GM12878 (cell line): Measurements from ENCODE around the gene PEX11A. TPM values are rescaled to one million over a fixed set of nuclear protein-coding genes. Genes with fewer than 3 reads are reported as not detected.

Experiments
- ATAC-seq: fragments of 200-7000 bp; cut with Tn5 transposase; 3 replicates; pipeline ENCODE4 v1.9.1; 2020; ENCODE audit warnings: mild to moderate bottlenecking, moderate library complexity
- BruUV-seq: library from RNA; stranded (reverse); fragments of 400-500 nt; replicated peaks from 2 replicates; lab custom pipeline; 2021; lab: Mats Ljungman, UMichigan
- CTCF ChIA-PET: fragments of 300-600 bp; sonication (Branson Sonifier 250); formaldehyde crosslinking; extraction: SDS; loops from one replicate; lab custom pipeline; 2021; ENCODE audit warnings: inconsistent platforms; lab: Yijun Ruan, JAX
- POLR2A ChIA-PET: fragments of 350-600 bp; formaldehyde crosslinking; extraction: SDS; loops from one replicate; lab custom pipeline; 2021; ENCODE audit warnings: inconsistent platforms; lab: Charles Lee
- RAD21 ChIA-PET: fragments of 300-600 bp; sonication (Branson Sonifier 250); formaldehyde crosslinking; loops from one replicate; lab custom pipeline; 2023; ENCODE audit warnings: antibody characterized with exemption; ENCODE audit not compliant: unreplicated experiment; lab: Charles Lee
- SMC1A ChIA-PET: fragments of 300-600 bp; sonication (Branson Sonifier 250); formaldehyde crosslinking; loops from one replicate; lab custom pipeline; 2023; ENCODE audit not compliant: unreplicated experiment, uncharacterized antibody; lab: Charles Lee
- DNase-seq: peaks from one replicate; pipeline ENCODE4 v3.0.0-alpha.2; 2011; ENCODE audit warnings: low read depth, low spot score
- FAIRE-seq: peaks from 3 replicates; lab custom pipeline; 2011; peaks lifted over from hg19 to GRCh38; lab: Jason Lieb, UNC
- H2AFZ ChIP-seq: 2 replicates; pipeline ENCODE4 v1.6.0; 2011; ENCODE audit warnings: low read depth, low read length, control low read depth; ENCODE audit not compliant: control insufficient read depth
- H3K27ac ChIP-seq: 2 replicates; pipeline ENCODE4 v1.5.1; 2011; ENCODE audit warnings: control low read depth; ENCODE audit not compliant: control insufficient read depth, insufficient read depth
- H3K27me3 ChIP-seq, 2 experiments: replicated peaks in 1 of 2; 2 replicates each; pipeline versions ENCODE4 v1.6.0 to v1.6.1; 2011; ENCODE audit warnings: low read length in 1 of 2; ENCODE audit not compliant: control insufficient read depth in 2 of 2, insufficient read depth in 2 of 2
- H3K36me3 ChIP-seq, 2 experiments: 2 replicates each; pipeline ENCODE4 v1.5.1; 2011; ENCODE audit warnings: low read length in 1 of 2; ENCODE audit not compliant: control insufficient read depth in 2 of 2, insufficient read depth in 2 of 2
- H3K4me1 ChIP-seq: 2 replicates; pipeline ENCODE4 v1.6.1; 2011; ENCODE audit warnings: mild to moderate bottlenecking, low read length, moderate library complexity, mixed read lengths; ENCODE audit not compliant: control insufficient read depth, insufficient read depth
- H3K4me2 ChIP-seq: 2 replicates; pipeline ENCODE4 v1.6.0; 2011; ENCODE audit warnings: control low read depth; ENCODE audit not compliant: control insufficient read depth, insufficient read depth
- H3K4me3 ChIP-seq: fragments of 200-600 bp; sonication (generic); 2 replicates; pipeline ENCODE4 v1.5.1; 2016
- H3K79me2 ChIP-seq: 2 replicates; pipeline ENCODE4 v1.6.0; 2011; ENCODE audit warnings: low read length; ENCODE audit not compliant: control insufficient read depth, insufficient read depth
- H3K9ac ChIP-seq: 2 replicates; pipeline ENCODE4 v1.8.0; 2011; ENCODE audit warnings: low read length, control low read depth, mixed read lengths; ENCODE audit not compliant: control insufficient read depth, insufficient read depth
- H3K9me3 ChIP-seq: replicated peaks from 3 replicates; pipeline ENCODE4 v1.5.1; 2011; ENCODE audit warnings: mild to moderate bottlenecking, low read length; ENCODE audit not compliant: control insufficient read depth, insufficient read depth
- H4K20me1 ChIP-seq: 2 replicates; pipeline ENCODE4 v1.6.0; 2011; ENCODE audit not compliant: control insufficient read depth, insufficient read depth
- CBFB ChIP-seq: IDR thresholded peaks from 2 replicates; pipeline ENCODE4 v1.6.1; 2016; ENCODE audit warnings: antibody characterized with exemption, low read depth
- CBX3 ChIP-seq: fragments of 200-600 bp; sonication (generic); IDR thresholded peaks from 2 replicates; pipeline ENCODE4 v1.6.1; 2016; ENCODE audit warnings: low read depth, borderline replicate concordance
- CHD2 ChIP-seq: IDR thresholded peaks from 2 replicates; pipeline ENCODE4 v1.6.1; 2011; ENCODE audit warnings: low read depth, low read length, improper control_type of control experiment, borderline replicate concordance
- GABPA ChIP-seq: IDR thresholded peaks from 2 replicates; pipeline ENCODE4 v1.6.1; 2014; ENCODE audit warnings: antibody characterized with exemption, low read depth, mild to moderate bottlenecking, inconsistent platforms
- KAT2A ChIP-seq: conservative IDR thresholded peaks from 2 replicates; pipeline ENCODE4 v1.6.1; 2011; ENCODE audit warnings: low read depth, low read length; ENCODE audit not compliant: control insufficient read depth
- KLF5 ChIP-seq: fragments of 450-650 bp; IDR thresholded peaks from 2 replicates; pipeline ENCODE4 v1.6.1; 2014; ENCODE audit warnings: mild to moderate bottlenecking; ENCODE audit not compliant: partially characterized antibody
- LARP7 ChIP-seq: fragments of 450-650 bp; IDR thresholded peaks from 2 replicates; pipeline ENCODE4 v1.6.1; 2017; ENCODE audit warnings: mild to moderate bottlenecking
- NR2C1 ChIP-seq: fragments of 450-650 bp; IDR thresholded peaks from 2 replicates; pipeline ENCODE4 v1.6.1; 2017; ENCODE audit warnings: antibody characterized with exemption, mild to moderate bottlenecking, moderate library complexity
- SIX5 ChIP-seq: IDR thresholded peaks from 2 replicates; pipeline ENCODE4 v1.6.1; 2011; ENCODE audit warnings: mild to moderate bottlenecking, low read depth, low read length, moderate library complexity; ENCODE audit not compliant: severe bottlenecking
- SREBF2 ChIP-seq: IDR thresholded peaks from 2 replicates; pipeline ENCODE4 v1.6.1; 2012; ENCODE audit warnings: mild to moderate bottlenecking, low read length
- STAT1 ChIP-seq: fragments of 450-650 bp; conservative IDR thresholded peaks from 2 replicates; pipeline ENCODE4 v1.6.1; 2014; ENCODE audit warnings: antibody characterized with exemption, mild to moderate bottlenecking
- TCF3 ChIP-seq: IDR thresholded peaks from 2 replicates; pipeline ENCODE4 v1.6.1; 2012; ENCODE audit warnings: low read depth, mild to moderate bottlenecking, low read length, borderline replicate concordance; ENCODE audit not compliant: insufficient read depth
- ZZZ3 ChIP-seq: IDR thresholded peaks from 2 replicates; pipeline ENCODE4 v1.6.1; 2011; ENCODE audit warnings: low read depth; ENCODE audit not compliant: control insufficient read depth, insufficient read length
- WGBS: methylation state at CpG from one replicate; pipeline ENCODE4 v1.1.6; 2016; ENCODE audit warnings: low lambda C conversion rate; ENCODE audit not compliant: insufficient replicate concordance, insufficient coverage; ENCODE audit errors: missing lambda C conversion rate; 5-methylcytosine and 5-hydroxymethylcytosine counted together
- in situ Hi-C: fragments of 300-500 bp; cut with MboI; formaldehyde crosslinking; loops from 9 replicates; pipeline ENCODE4 v1.14.3; 2018; ENCODE audit warnings: mixed read lengths
- intact Hi-C: fragments of 100-400 bp; cut with micrococcal nuclease; formaldehyde crosslinking; loops from one replicate; pipeline ENCODE4 v1.14.2; 2022; ENCODE audit not compliant: unreplicated experiment
- polyA plus RNA-seq, 11 experiments: library from polyadenylated mRNA; depleted of rRNA in 4 of 11; unstranded in 6 of 11; stranded (reverse) in 5 of 11; fragments of >200 nt; fragmentation: Nextera tagmentation in 4 of 11; fragmentation: Illumina TruSeq in 1 of 11; extraction: Ambion mirVana in 4 of 11; extraction: Trizol in 1 of 11; gene quantifications; 1 replicate in 1 of 11; 2 replicates in 10 of 11; pipeline versions ENCODE4 v1.2.1 to v1.2.3, GENCODE V29; 2011 to 2016; ENCODE audit warnings: inconsistent platforms in 2 of 11, missing spikeins in 2 of 11, low read depth in 1 of 11
- total RNA-seq, 4 experiments: library from RNA; depleted of rRNA in 3 of 4; stranded (reverse); fragments of >200 nt in 3 of 4; fragmentation: Illumina TruSeq in 1 of 4; extraction: Trizol in 1 of 4; gene quantifications; 2 replicates each; pipeline versions ENCODE4 v1.2.1 to v1.2.3, GENCODE V29; 2013 to 2021
- TF ChIP-seq, protein P1 (sequence below): fragments of 450-650 bp; IDR thresholded peaks from 2 replicates; pipeline ENCODE4 v1.6.1; 2017; ENCODE audit warnings: mild to moderate bottlenecking

Gene PEX11A
- total and polyA plus RNA-seq, 10 of the 15 experiments (the other 5 are each of a cell fraction or from before 2014, with no cell fraction given), result 1.4 to 2.8 (median 2.0) TPM

DNA sequence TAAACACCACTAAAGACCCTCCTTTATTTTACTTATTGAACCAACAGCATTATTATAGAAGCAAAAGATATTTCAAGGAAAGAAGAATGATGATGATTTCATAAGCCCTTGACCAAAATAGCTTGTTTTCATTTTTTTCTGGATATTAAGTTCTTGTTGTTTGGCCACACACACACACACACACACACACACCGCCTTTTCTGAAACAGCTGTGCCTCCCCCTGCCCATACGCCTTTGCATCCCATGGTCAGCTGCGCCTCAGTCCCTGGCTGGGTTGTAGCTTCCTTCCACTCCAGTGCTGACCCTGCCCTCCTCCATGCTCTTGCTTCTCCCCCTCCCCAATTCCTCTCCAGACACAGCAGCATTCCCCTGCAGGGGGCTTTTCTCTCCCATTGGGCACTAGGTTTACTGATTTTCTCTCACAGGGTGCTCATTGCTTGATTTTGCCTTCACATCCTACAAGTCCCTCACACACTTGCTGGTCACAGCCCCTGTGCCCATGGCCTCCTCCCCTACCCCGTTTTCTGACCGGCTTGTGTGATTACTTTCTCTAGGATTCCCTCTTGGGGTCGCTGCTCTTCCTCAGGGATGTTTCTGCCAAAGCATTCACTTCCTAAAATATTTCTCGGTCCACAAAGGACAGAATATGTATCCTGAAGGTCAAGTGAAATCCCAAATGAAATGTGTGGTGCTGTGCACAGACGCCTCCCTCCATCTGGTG lies 42.1 kb upstream of the PEX11A start (continued):
- TF ChIP-seq, protein P1, sequence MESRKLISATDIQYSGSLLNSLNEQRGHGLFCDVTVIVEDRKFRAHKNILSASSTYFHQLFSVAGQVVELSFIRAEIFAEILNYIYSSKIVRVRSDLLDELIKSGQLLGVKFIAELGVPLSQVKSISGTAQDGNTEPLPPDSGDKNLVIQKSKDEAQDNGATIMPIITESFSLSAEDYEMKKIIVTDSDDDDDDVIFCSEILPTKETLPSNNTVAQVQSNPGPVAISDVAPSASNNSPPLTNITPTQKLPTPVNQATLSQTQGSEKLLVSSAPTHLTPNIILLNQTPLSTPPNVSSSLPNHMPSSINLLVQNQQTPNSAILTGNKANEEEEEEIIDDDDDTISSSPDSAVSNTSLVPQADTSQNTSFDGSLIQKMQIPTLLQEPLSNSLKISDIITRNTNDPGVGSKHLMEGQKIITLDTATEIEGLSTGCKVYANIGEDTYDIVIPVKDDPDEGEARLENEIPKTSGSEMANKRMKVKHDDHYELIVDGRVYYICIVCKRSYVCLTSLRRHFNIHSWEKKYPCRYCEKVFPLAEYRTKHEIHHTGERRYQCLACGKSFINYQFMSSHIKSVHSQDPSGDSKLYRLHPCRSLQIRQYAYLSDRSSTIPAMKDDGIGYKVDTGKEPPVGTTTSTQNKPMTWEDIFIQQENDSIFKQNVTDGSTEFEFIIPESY, result no peak
- TF ChIP-seq CHD2 (no peak), KLF5 (no peak), CBX3 (no peak), NR2C1 (no peak), ZZZ3 (no peak), TCF3 (no peak)
- TF ChIP-seq, all 136 proteins: peak for 0

DNA sequence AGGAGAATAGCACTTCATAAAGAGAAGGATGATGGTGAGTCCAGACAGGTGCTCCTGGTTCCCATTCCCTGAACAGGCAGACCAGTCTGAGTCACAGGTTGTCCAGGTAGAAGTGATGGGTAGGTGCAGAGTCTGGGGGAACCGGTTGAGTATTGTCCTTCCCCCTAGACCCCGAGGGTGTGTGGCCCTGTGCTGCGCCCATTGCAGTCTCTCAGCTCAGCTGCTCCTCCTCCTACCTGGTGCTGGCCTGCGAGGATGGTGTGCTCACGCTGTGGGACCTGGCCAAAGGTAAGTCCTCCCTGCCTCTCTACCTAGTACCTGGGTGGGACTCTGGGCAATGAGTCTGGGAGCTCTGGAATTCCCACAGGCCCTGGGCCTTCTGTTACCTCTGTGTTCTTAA lies 40.7 kb upstream of the PEX11A start:
- TF ChIP-seq STAT1 (no peak), LARP7 (no peak), SREBF2 (no peak), SIX5 (no peak), CBFB (no peak), GABPA (no peak), KAT2A (no peak)
- no peaks in the 10 kb centered on the region for H3K27me3 ChIP-seq
- H3K9ac ChIP-seq, result no peak overlapping the region
- no peaks in the 10 kb centered on the region for H4K20me1 ChIP-seq
- ATAC-seq (no peak), FAIRE-seq (no peak), DNase-seq (no peak)
- intact Hi-C loops (no loop called here), in situ Hi-C loops (no loop called here)
- RAD21 ChIA-PET, result interaction anchor here (1.0 kb wide), 1 partner anchor 8 kb away, joined by 3 read pairs; no protein-coding TSS in a partner anchor
- POLR2A ChIA-PET, result no interaction called here
- H3K4me2 ChIP-seq, result no peak overlapping the region
- CTCF ChIA-PET, result interaction anchor here (0.8 to 3.2 kb wide), 2 partner anchors 9 to 143 kb away, joined by 5 to 19 read pairs; no protein-coding TSS in a partner anchor
- WGBS, result 41% methylated on average over 5 of the region's 5 CpGs
- SMC1A ChIA-PET, result no interaction called here
- no peak overlapping the region for H3K27ac ChIP-seq
- no TSS peak for BruUV-seq
- no peaks in the 10 kb centered on the region for H3K79me2 ChIP-seq
- H3K36me3 ChIP-seq, result no peaks in the 10 kb centered on the region
- no peak overlapping the region for H2AFZ ChIP-seq
- no peaks in the 10 kb centered on the region for H3K4me1 ChIP-seq
- H3K9me3 ChIP-seq, result no peaks in the 10 kb centered on the region
- H3K4me3 ChIP-seq, result no peak overlapping the region
